GM12801 (cell line): ENCODE results near the gene CEP112.

Source experiments
- CTCF ChIP-seq: IDR thresholded peaks from one replicate; pipeline ENCODE4 v1.5.1; 2011; ENCODE audit warnings: control low read depth; ENCODE audit not compliant: insufficient read length; ENCODE audit errors: extremely low read depth

Gene CEP112

GRCh38 chr17:65665966-65666365 is 526.0 kb downstream of the CEP112 start:
- no peak for TF ChIP-seq CTCF

DNA sequence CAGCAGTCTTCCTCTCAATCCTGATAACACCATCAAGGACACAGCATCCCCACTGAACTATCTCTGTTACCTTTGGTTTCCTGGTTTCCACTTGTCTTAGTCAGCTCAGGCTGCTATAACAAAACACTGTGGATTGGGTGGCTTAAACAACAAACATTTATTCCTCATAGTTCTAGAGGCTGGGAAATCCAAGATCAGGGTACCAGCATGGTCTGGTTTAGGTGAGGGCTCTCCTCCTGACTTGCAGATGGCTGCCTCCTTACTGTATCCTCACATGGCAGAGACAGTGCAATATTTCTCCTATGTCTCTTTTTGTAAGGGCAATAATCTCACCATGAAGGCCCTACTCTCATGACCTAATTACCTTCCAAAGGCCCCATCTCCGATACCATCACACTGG is 527.2 kb downstream of the CEP112 start:
- TF ChIP-seq CTCF = no peak

- no peak for TF ChIP-seq CTCF
Observed at GRCh38 chr17:65664266-65664665, 527.7 kb downstream of the CEP112 start.

- no peak for TF ChIP-seq CTCF
Observed at GRCh38 chr17:65662196-65662595, 529.7 kb downstream of the CEP112 start.

DNA sequence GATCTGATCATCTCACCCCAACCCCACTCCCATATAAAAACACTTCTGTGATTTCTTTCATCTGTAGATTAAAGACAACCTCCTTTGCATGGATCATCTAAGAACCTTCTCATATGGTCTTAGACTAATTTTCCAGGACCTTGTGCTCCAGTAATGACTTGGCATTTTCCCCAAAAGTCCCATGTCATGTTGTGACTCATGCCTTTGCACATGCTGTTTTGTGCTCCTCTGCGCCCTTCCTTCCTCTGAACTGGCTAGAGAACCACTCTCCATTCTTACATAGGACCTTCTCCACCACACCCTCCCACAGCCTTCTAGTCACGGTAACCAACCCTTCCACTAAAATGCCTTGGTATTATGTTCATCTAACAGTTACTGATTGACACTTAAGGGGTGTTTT is 531.0 kb downstream of the CEP112 start:
- no peak for TF ChIP-seq CTCF

- no peak for TF ChIP-seq CTCF
Observed at GRCh38 chr17:65660078-65660477, 531.9 kb downstream of the CEP112 start.

- no peak for TF ChIP-seq CTCF
Observed at GRCh38 chr17:65659512-65659911, 532.4 kb downstream of the CEP112 start.
